Activated T-helper 2 cell treated with anti-CD3 and anti-CD28 coated beads, Interferon-gamma antibody, Interleukin-2, Interleukin-4, amounts not matched to agents 10 μg/mL and 5 μg/mL and 100 μg/mL, durations not matched to agents 14 hours and 24 hours and 36 hours (primary cell): Measurements from ENCODE around the gene TMEM154. TPM values are rescaled to one million over a fixed set of nuclear protein-coding genes. Genes with fewer than 3 reads are reported as not detected.

ENCODE experiments used
- DNase-seq: peaks from one replicate; pipeline ENCODE4 v3.0.0; 2021; ENCODE audit warnings: low spot score
- H3K27ac Mint-ChIP-seq: one replicate; pipeline ENCODE4 v1.8.0; 2021; ENCODE audit warnings: mixed read lengths
- H3K27me3 Mint-ChIP-seq: one replicate; pipeline ENCODE4 v1.8.0; 2021; ENCODE audit warnings: low read depth, mixed read lengths
- H3K36me3 Mint-ChIP-seq: one replicate; pipeline ENCODE4 v1.8.0; 2021; ENCODE audit warnings: low read depth, mixed read lengths
- H3K4me1 Mint-ChIP-seq: one replicate; pipeline ENCODE4 v1.8.0; 2021; ENCODE audit warnings: low read depth, mixed read lengths
- H3K4me3 Mint-ChIP-seq: one replicate; pipeline ENCODE4 v1.8.0; 2021; ENCODE audit warnings: low read depth, mild to moderate bottlenecking, moderate library complexity, mixed read lengths
- H3K9me3 Mint-ChIP-seq: one replicate; pipeline ENCODE4 v1.8.0; 2021; ENCODE audit warnings: mixed read lengths
- intact Hi-C: fragments of 100-400 bp; cut with micrococcal nuclease; formaldehyde crosslinking; loops from one replicate; pipeline ENCODE4 v1.15.1; 2023
- total RNA-seq: library from RNA; stranded (reverse); gene quantifications from 2 replicates; pipeline ENCODE4 v1.2.3, GENCODE V29; 2022

The TMEM154 gene
- total RNA-seq, 1 donor from 2014 or later, result 10.3 TPM

DNA sequence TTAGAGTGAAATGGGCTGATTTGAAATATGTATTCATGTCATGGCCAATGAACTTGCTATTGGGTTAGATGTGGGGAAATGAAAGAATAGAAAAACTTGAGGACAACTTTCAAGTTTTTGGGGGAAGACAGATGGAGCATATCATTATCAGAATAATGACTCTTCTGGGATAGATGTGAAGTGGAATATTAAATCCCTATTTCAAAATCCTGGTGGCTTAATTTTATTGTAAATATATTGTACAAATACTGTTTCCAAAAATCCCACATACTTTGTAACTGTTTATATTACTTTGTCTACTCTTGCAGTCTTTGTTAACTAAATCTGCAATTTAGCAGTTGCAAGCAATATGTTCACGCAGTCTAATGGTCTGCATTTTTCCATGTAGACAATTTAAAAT, 108.0 kb downstream of the TMEM154 start:
- intact Hi-C loops, result no loop called here
- no peaks in the 10 kb centered on the region for H3K36me3 Mint-ChIP-seq
- no peak overlapping the region for H3K27ac Mint-ChIP-seq
- no peaks in the 10 kb centered on the region for H3K9me3 Mint-ChIP-seq
- H3K4me1 Mint-ChIP-seq, result no peaks in the 10 kb centered on the region
- no peak overlapping the region for H3K4me3 Mint-ChIP-seq
- no peak for DNase-seq
- peaks cover 31% of the 10 kb centered on the region for H3K27me3 Mint-ChIP-seq

- H3K27me3 Mint-ChIP-seq, result peaks cover 31% of the 10 kb centered on the region
- H3K4me3 Mint-ChIP-seq, result no peak overlapping the region
- no peaks in the 10 kb centered on the region for H3K36me3 Mint-ChIP-seq
- intact Hi-C loops, result no loop called here
- DNase-seq, result no peak
- H3K4me1 Mint-ChIP-seq, result no peaks in the 10 kb centered on the region
- H3K9me3 Mint-ChIP-seq, result no peaks in the 10 kb centered on the region
- H3K27ac Mint-ChIP-seq, result no peak overlapping the region
These were observed 108.5 kb downstream of the TMEM154 start for GRCh38 chr4:152571296-152571695.

Other genes with a start within 250 kb of the TMEM154 start
- gene FBXW7, start 143.9 kb downstream of the TMEM154 start, total RNA-seq, result 37.8 and 47.3 TPM in 2 replicates
- gene TIGD4, start 99.7 kb upstream of the TMEM154 start, total RNA-seq, result 0.23 and 0.28 TPM in 2 replicates
- 16.6 and 16.7 TPM in 2 replicates for gene ARFIP1, start 100.0 kb upstream of the TMEM154 start, total RNA-seq